ENCODE results near the gene TMED10. TPM values are rescaled to one million over a fixed set of nuclear protein-coding genes. Genes with fewer than 3 reads are reported as not detected.

The TMED10 gene
- total RNA-seq, 1 donor from 2014 or later: 361 TPM

GRCh38 chr14:75144944-75145343 is 31.5 kb downstream of the TMED10 start:
- Mint-ChIP-seq H3K9me3 (ENCODE audit: low read depth) (no peaks in the 10 kb centered on the region), H3K27ac (ENCODE audit: unreplicated experiment) (no peak overlapping the region), H3K4me1 (ENCODE audit: low read depth) (peaks cover 50% of the 10 kb centered on the region), H3K27me3 (ENCODE audit: low read depth) (no peaks in the 10 kb centered on the region), H3K36me3 (ENCODE audit: low read depth) (peaks cover 11% of the 10 kb centered on the region), H3K4me3 (ENCODE audit: unreplicated experiment) (no peak overlapping the region)
- no peak for DNase-seq (ENCODE audit: low spot score)
- no peak for TF ChIP-seq CTCF (IDR thresholded peaks at IDR 0.05)

- Mint-ChIP-seq H3K4me1 (ENCODE audit: low read depth) (peaks cover 53% of the 10 kb centered on the region), H3K27ac (ENCODE audit: unreplicated experiment) (no peak overlapping the region), H3K36me3 (ENCODE audit: low read depth) (peaks cover 5% of the 10 kb centered on the region), H3K9me3 (ENCODE audit: low read depth) (no peaks in the 10 kb centered on the region), H3K4me3 (ENCODE audit: unreplicated experiment) (no peak overlapping the region), H3K27me3 (ENCODE audit: low read depth) (no peaks in the 10 kb centered on the region)
- no peak for DNase-seq (ENCODE audit: low spot score)
- no peak for TF ChIP-seq CTCF (IDR thresholded peaks at IDR 0.05)
Measured at GRCh38 chr14:75143761-75144527, 32.5 kb downstream of the TMED10 start.

- Mint-ChIP-seq H3K27ac (ENCODE audit: unreplicated experiment) (no peak overlapping the region), H3K9me3 (ENCODE audit: low read depth) (no peaks in the 10 kb centered on the region), H3K36me3 (ENCODE audit: low read depth) (peaks cover 5% of the 10 kb centered on the region), H3K4me1 (ENCODE audit: low read depth) (peaks cover 48% of the 10 kb centered on the region), H3K27me3 (ENCODE audit: low read depth) (no peaks in the 10 kb centered on the region), H3K4me3 (ENCODE audit: unreplicated experiment) (no peak overlapping the region)
- no peak for TF ChIP-seq CTCF (IDR thresholded peaks at IDR 0.05)
- DNase-seq (ENCODE audit: low spot score): no peak
Measured at GRCh38 chr14:75142494-75142893, 33.9 kb downstream of the TMED10 start.

GRCh38 chr14:75141967-75142366 is 34.4 kb downstream of the TMED10 start:
- TF ChIP-seq CTCF (IDR thresholded peaks at IDR 0.05): peak; percentile 73
- peaks cover 43% of the 10 kb centered on the region for H3K4me1 Mint-ChIP-seq (ENCODE audit: low read depth)
- DNase-seq (ENCODE audit: low spot score): no peak
- peaks cover 5% of the 10 kb centered on the region for H3K36me3 Mint-ChIP-seq (ENCODE audit: low read depth)
- no peak overlapping the region for H3K4me3 Mint-ChIP-seq (ENCODE audit: unreplicated experiment)
- H3K9me3 Mint-ChIP-seq (ENCODE audit: low read depth): no peaks in the 10 kb centered on the region
- no peak overlapping the region for H3K27ac Mint-ChIP-seq (ENCODE audit: unreplicated experiment)
- H3K27me3 Mint-ChIP-seq (ENCODE audit: low read depth): no peaks in the 10 kb centered on the region

GRCh38 chr14:75141062-75141461 is 35.4 kb downstream of the TMED10 start:
- Mint-ChIP-seq H3K4me3 (ENCODE audit: unreplicated experiment) (no peak overlapping the region), H3K36me3 (ENCODE audit: low read depth) (peaks cover 3% of the 10 kb centered on the region)

More at GRCh38 chr14:75141062-75141461, 35.4 kb downstream of the TMED10 start:
- H3K27me3 Mint-ChIP-seq (ENCODE audit: low read depth): no peaks in the 10 kb centered on the region
- no peak for TF ChIP-seq CTCF (IDR thresholded peaks at IDR 0.05)
- no peak for DNase-seq (ENCODE audit: low spot score)
- H3K4me1 Mint-ChIP-seq (ENCODE audit: low read depth): peaks cover 39% of the 10 kb centered on the region
- H3K27ac Mint-ChIP-seq (ENCODE audit: unreplicated experiment): no peak overlapping the region
- H3K9me3 Mint-ChIP-seq (ENCODE audit: low read depth): no peaks in the 10 kb centered on the region
